Measurements from ENCODE around the gene ELF2. TPM values are rescaled to one million over a fixed set of nuclear protein-coding genes. Genes with fewer than 3 reads are reported as not detected.

The ELF2 gene
- total RNA-seq, 2 experiments from 2014 or later, result 20.1 to 20.4 TPM

DNA sequence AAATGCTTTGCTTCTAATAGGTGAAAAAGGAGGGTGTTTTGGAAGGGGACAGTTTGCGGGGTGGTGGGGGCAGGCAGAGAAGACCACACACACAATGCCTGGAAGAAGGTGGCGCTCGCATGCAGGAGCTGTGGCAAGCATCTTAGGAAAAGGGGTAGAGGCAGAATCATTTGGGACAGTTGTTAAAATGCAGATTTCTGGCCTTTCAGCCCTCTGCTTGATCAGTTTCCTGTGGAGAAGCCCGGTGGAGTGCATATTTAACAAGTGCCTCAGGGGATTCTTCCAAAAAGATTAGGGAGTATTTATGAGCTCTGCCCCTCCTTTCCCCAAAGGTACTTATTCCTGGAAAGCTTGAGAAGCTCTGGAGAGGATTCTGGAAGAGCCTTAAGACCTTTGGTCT, 156.6 kb downstream of the ELF2 start:
- TF ChIP-seq, protein P1, sequence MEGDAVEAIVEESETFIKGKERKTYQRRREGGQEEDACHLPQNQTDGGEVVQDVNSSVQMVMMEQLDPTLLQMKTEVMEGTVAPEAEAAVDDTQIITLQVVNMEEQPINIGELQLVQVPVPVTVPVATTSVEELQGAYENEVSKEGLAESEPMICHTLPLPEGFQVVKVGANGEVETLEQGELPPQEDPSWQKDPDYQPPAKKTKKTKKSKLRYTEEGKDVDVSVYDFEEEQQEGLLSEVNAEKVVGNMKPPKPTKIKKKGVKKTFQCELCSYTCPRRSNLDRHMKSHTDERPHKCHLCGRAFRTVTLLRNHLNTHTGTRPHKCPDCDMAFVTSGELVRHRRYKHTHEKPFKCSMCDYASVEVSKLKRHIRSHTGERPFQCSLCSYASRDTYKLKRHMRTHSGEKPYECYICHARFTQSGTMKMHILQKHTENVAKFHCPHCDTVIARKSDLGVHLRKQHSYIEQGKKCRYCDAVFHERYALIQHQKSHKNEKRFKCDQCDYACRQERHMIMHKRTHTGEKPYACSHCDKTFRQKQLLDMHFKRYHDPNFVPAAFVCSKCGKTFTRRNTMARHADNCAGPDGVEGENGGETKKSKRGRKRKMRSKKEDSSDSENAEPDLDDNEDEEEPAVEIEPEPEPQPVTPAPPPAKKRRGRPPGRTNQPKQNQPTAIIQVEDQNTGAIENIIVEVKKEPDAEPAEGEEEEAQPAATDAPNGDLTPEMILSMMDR (IDR thresholded peaks at IDR 0.05), result no peak
- intact Hi-C loops (cut with micrococcal nuclease), result no loop called here
- POLR2A ChIA-PET, result interaction anchor here (0.8 to 1.6 kb wide), 2 partner anchors 10 to 18 kb away, joined by 3 to 7 read pairs; no protein-coding TSS in a partner anchor
- Mint-ChIP-seq H3K9me3 (no peaks in the 10 kb centered on the region), H3K27ac (no peak overlapping the region), H3K4me1 (ENCODE audit: low read depth) (peaks cover 30% of the 10 kb centered on the region), H3K27me3 (no peaks in the 10 kb centered on the region), H3K36me3 (ENCODE audit: low read depth) (peaks cover 32% of the 10 kb centered on the region), H3K4me3 (no peak overlapping the region)
- no peak for ATAC-seq
- DNase-seq, result no peak
- CTCF ChIA-PET, result interaction anchor here (0.7 to 5.7 kb wide), 2 partner anchors 7 to 11 kb away, joined by 3 to 79 read pairs; no protein-coding TSS in a partner anchor

GRCh38 chr4:139018971-139019758, 157.9 kb downstream of the ELF2 start:
- ChIA-PET POLR2A (interaction anchor here (1.3 kb wide), 1 partner anchor 17 kb away, joined by 3 read pairs; no protein-coding TSS in a partner anchor), CTCF (interaction anchor here (0.7 to 5.7 kb wide), 3 partner anchors 8 to 13 kb away, joined by 3 to 79 read pairs (median 4); no protein-coding TSS in a partner anchor)
- no peaks in the 10 kb centered on the region for H3K27me3 Mint-ChIP-seq
- TF ChIP-seq, protein P1 (IDR thresholded peaks at IDR 0.05), result no peak
- no peak overlapping the region for H3K27ac Mint-ChIP-seq
- DNase-seq (no peak), ATAC-seq (no peak)
- H3K9me3 Mint-ChIP-seq, result no peaks in the 10 kb centered on the region
- H3K4me3 Mint-ChIP-seq, result peak overlapping the region; percentile 20
- H3K4me1 Mint-ChIP-seq (ENCODE audit: low read depth), result peaks cover 39% of the 10 kb centered on the region
- H3K36me3 Mint-ChIP-seq (ENCODE audit: low read depth), result peaks cover 30% of the 10 kb centered on the region
- intact Hi-C loops (cut with micrococcal nuclease), result no loop called here

GRCh38 chr4:139018501-139018900, 158.5 kb downstream of the ELF2 start:
- intact Hi-C loops (cut with micrococcal nuclease), result no loop called here
- Mint-ChIP-seq H3K9me3 (no peaks in the 10 kb centered on the region), H3K4me1 (ENCODE audit: low read depth) (peaks cover 45% of the 10 kb centered on the region), H3K4me3 (peak overlapping the region; percentile 20), H3K36me3 (ENCODE audit: low read depth) (peaks cover 30% of the 10 kb centered on the region), H3K27me3 (no peaks in the 10 kb centered on the region), H3K27ac (no peak overlapping the region)
- DNase-seq (no peak), ATAC-seq (no peak)
- TF ChIP-seq, protein P1 (IDR thresholded peaks at IDR 0.05), result no peak
- CTCF ChIA-PET, result interaction anchor here (1.3 to 5.7 kb wide), 2 partner anchors 9 to 13 kb away, joined by 4 to 79 read pairs; no protein-coding TSS in a partner anchor
- POLR2A ChIA-PET, result interaction anchor here (0.9 to 1.3 kb wide), 2 partner anchors 18 to 66 kb away, joined by 3 read pairs; no protein-coding TSS in a partner anchor

- H3K4me3 Mint-ChIP-seq, result peak overlapping the region; percentile 20
- ChIA-PET POLR2A (interaction anchor here (0.9 kb wide), 1 partner anchor 66 kb away, joined by 3 read pairs; no protein-coding TSS in a partner anchor), CTCF (interaction anchor here (1.3 to 5.7 kb wide), 2 partner anchors 10 to 14 kb away, joined by 4 to 79 read pairs; no protein-coding TSS in a partner anchor)
- no peak for ATAC-seq
- no peaks in the 10 kb centered on the region for H3K9me3 Mint-ChIP-seq
- intact Hi-C loops (cut with micrococcal nuclease), result no loop called here
- DNase-seq, result no peak
- H3K36me3 Mint-ChIP-seq (ENCODE audit: low read depth), result peaks cover 27% of the 10 kb centered on the region
- TF ChIP-seq, protein P1 (IDR thresholded peaks at IDR 0.05), result no peak
- H3K27ac Mint-ChIP-seq, result no peak overlapping the region
- peaks cover 43% of the 10 kb centered on the region for H3K4me1 Mint-ChIP-seq (ENCODE audit: low read depth)
- no peaks in the 10 kb centered on the region for H3K27me3 Mint-ChIP-seq
Observed at GRCh38 chr4:139017861-139018260, 159.2 kb downstream of the ELF2 start.

All from activated CD8-positive, alpha-beta T cell treated with anti-CD3 and anti-CD28 coated beads for 36 hours (primary cell).